ENCODE data around the gene DDX42. TPM values are rescaled to one million over a fixed set of nuclear protein-coding genes. Genes with fewer than 3 reads are reported as not detected.

Gene DDX42
- total RNA-seq, 1 donor from 2014 or later = 93.8 TPM

DNA sequence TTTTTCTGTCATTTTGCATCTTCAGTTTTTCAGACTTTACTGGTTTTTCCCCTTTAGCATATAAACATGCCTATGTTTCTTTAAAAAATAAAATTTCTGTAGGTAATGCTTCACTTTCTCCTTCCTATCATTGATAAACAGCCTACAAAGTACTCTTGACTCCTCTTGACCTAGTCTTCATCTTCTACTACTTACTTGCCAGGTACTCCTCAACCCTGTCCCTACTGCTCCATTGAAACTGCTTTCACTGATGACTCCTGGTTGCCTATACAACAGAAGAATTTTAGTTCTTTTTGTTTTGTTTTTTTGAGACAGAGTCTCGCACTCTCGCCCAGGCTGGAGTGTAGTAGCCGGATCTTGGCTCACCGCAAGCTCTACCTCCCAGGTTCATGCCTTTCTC, 7.0 kb downstream of the DDX42 start:
- peaks cover 51% of the 10 kb centered on the region for H3K36me3 ChIP-seq
- TF ChIP-seq CTCF (IDR thresholded peaks at IDR 0.05) = no peak
- H3K27me3 ChIP-seq = no peaks in the 10 kb centered on the region
- H3K27ac ChIP-seq = no peak overlapping the region
- H3K9me3 ChIP-seq = no peaks in the 10 kb centered on the region
- no peak for ATAC-seq
- no peak for DNase-seq
- intact Hi-C loops (cut with DNase I) = no loop called here
- peaks cover 3% of the 10 kb centered on the region for H3K4me1 ChIP-seq
- H3K4me3 ChIP-seq = no peak overlapping the region

GRCh38 chr17:63783522-63783921, 9.6 kb downstream of the DDX42 start:
- Histone ChIP-seq H3K9me3 (no peaks in the 10 kb centered on the region), H3K27ac (no peak overlapping the region), H3K4me3 (no peak overlapping the region), H3K27me3 (no peaks in the 10 kb centered on the region), H3K4me1 (no peaks in the 10 kb centered on the region), H3K36me3 (peaks cover 54% of the 10 kb centered on the region)
- no peak for TF ChIP-seq CTCF (IDR thresholded peaks at IDR 0.05)
- intact Hi-C loops (cut with DNase I) = no loop called here
- ATAC-seq (no peak), DNase-seq (no peak)

GRCh38 chr17:63785556-63785955, 11.6 kb downstream of the DDX42 start:
- Histone ChIP-seq H3K27me3 (no peaks in the 10 kb centered on the region), H3K4me1 (no peaks in the 10 kb centered on the region), H3K4me3 (no peak overlapping the region), H3K9me3 (no peaks in the 10 kb centered on the region), H3K36me3 (peaks cover 61% of the 10 kb centered on the region), H3K27ac (no peak overlapping the region)
- ATAC-seq (no peak), DNase-seq (no peak)
- no peak for TF ChIP-seq CTCF (IDR thresholded peaks at IDR 0.05)
- intact Hi-C loops (cut with DNase I) = no loop called here

- no peaks in the 10 kb centered on the region for H3K4me1 ChIP-seq
- H3K9me3 ChIP-seq = no peaks in the 10 kb centered on the region
- ATAC-seq (no peak), DNase-seq (no peak)
- TF ChIP-seq CTCF (IDR thresholded peaks at IDR 0.05) = no peak
- H3K4me3 ChIP-seq = no peak overlapping the region
- H3K27me3 ChIP-seq = no peaks in the 10 kb centered on the region
- H3K36me3 ChIP-seq = peaks cover 63% of the 10 kb centered on the region
- intact Hi-C loops (cut with DNase I) = no loop called here
- H3K27ac ChIP-seq = no peak overlapping the region
These were observed 12.1 kb downstream of the DDX42 start for GRCh38 chr17:63786117-63786516.

DNA sequence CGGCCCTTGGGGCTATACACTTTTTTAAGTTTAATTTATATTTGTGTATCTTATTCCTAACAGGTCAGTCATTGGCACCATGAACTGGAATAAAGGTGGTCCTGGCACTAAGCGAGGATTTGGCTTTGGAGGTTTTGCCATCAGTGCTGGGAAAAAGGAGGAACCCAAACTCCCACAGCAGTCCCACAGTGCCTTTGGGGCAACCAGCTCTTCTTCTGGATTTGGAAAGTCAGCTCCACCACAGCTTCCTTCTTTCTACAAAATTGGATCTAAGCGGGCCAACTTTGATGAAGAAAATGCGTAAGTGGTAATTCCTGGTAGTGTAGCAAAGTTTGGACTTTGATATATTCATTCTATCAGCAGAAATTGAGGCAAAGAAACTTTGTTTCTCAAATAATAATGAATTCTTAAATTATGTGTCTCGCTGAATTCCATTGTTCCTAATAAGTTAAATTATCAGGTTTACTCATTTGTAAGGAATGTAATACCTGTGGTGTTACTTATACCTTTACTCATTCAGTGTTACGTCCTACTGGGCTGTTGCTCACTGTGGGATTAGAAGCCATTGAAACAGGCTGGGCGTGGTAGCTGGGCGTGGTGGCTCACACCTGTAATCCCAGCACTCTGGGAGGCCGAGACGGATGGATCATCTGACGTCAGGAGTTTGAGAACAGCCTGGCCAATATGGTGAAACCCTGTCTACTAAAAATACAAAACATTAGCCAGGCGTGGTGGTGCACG, 13.2 kb downstream of the DDX42 start:
- Histone ChIP-seq H3K9me3 (no peaks in the 10 kb centered on the region), H3K36me3 (peaks cover 69% of the 10 kb centered on the region), H3K4me1 (no peaks in the 10 kb centered on the region), H3K27me3 (no peaks in the 10 kb centered on the region), H3K27ac (no peak overlapping the region), H3K4me3 (no peak overlapping the region)
- ATAC-seq (peak; percentile 59), DNase-seq (peak; percentile 26)
- intact Hi-C loops (cut with DNase I) = no loop called here
- TF ChIP-seq CTCF (IDR thresholded peaks at IDR 0.05) = no peak

- TF ChIP-seq CTCF (IDR thresholded peaks at IDR 0.05) = no peak
- Histone ChIP-seq H3K9me3 (no peaks in the 10 kb centered on the region), H3K27me3 (no peaks in the 10 kb centered on the region), H3K27ac (no peak overlapping the region), H3K4me1 (no peaks in the 10 kb centered on the region), H3K4me3 (no peak overlapping the region), H3K36me3 (peaks cover 91% of the 10 kb centered on the region)
- DNase-seq = no peak
- ATAC-seq = no peak
- intact Hi-C loops (cut with DNase I) = no loop called here
These were observed 16.1 kb downstream of the DDX42 start for GRCh38 chr17:63790057-63790456.

All from upper lobe of right lung (tissue), 1 donor.